GM06990 (cell line): ENCODE measurements around the gene MAP3K14.

ENCODE experiments used
- DNase-seq: peaks from one replicate; pipeline ENCODE4 v3.0.0-alpha.2; 2011; ENCODE audit not compliant: insufficient read length; ENCODE audit errors: extremely low read depth
- H3K27me3 ChIP-seq: replicated peaks from 2 replicates; pipeline ENCODE4 v1.6.0; 2011; ENCODE audit warnings: low read length; ENCODE audit not compliant: control insufficient read depth, insufficient read depth
- H3K36me3 ChIP-seq: 2 replicates; pipeline ENCODE4 v1.5.1; 2011; ENCODE audit warnings: low read length; ENCODE audit not compliant: control insufficient read depth, insufficient read depth
- H3K4me3 ChIP-seq: replicated peaks from 2 replicates; pipeline ENCODE4 v1.5.1; 2011; ENCODE audit warnings: low read depth, mild to moderate bottlenecking, control low read depth, low read length
- CTCF ChIP-seq: IDR thresholded peaks from 2 replicates; pipeline ENCODE4 v1.5.1; 2011; ENCODE audit warnings: low read length, control low read depth, mild to moderate bottlenecking, inconsistent platforms; ENCODE audit not compliant: insufficient read depth, poor library complexity, severe bottlenecking

MAP3K14 gene

GRCh38 chr17:45312477-45313420, 4.1 kb downstream of the MAP3K14 start:
- H3K4me3 ChIP-seq: peak overlapping the region; percentile 83

GRCh38 chr17:45311760-45312476, 4.9 kb downstream of the MAP3K14 start:
- TF ChIP-seq CTCF: no peak
- H3K4me3 ChIP-seq: peak overlapping the region; percentile 51
- H3K27me3 ChIP-seq: no peaks in the 10 kb centered on the region
- peak; percentile 74 for DNase-seq
- H3K36me3 ChIP-seq: peaks cover 9% of the 10 kb centered on the region

More at GRCh38 chr17:45312477-45313420, 4.1 kb downstream of the MAP3K14 start:
- TF ChIP-seq CTCF: no peak
- Histone ChIP-seq H3K27me3 (no peaks in the 10 kb centered on the region), H3K36me3 (peaks cover 9% of the 10 kb centered on the region)
- DNase-seq: no peak

GRCh38 chr17:45311401-45311759, 5.4 kb downstream of the MAP3K14 start:
- Histone ChIP-seq H3K27me3 (no peaks in the 10 kb centered on the region), H3K36me3 (peaks cover 9% of the 10 kb centered on the region), H3K4me3 (peak overlapping the region; percentile 51)
- DNase-seq: no peak
- TF ChIP-seq CTCF: peak; percentile 4

GRCh38 chr17:45310380-45311324, 6.2 kb downstream of the MAP3K14 start:
- H3K36me3 ChIP-seq: peaks cover 9% of the 10 kb centered on the region
- no peak overlapping the region for H3K4me3 ChIP-seq

More at GRCh38 chr17:45310380-45311324, 6.2 kb downstream of the MAP3K14 start:
- no peak for DNase-seq
- no peaks in the 10 kb centered on the region for H3K27me3 ChIP-seq
- no peak for TF ChIP-seq CTCF
